Measurements from ENCODE around the gene ZDHHC24. TPM values are rescaled to one million over a fixed set of nuclear protein-coding genes. Genes with fewer than 3 reads are reported as not detected.
A peak's percentile ranks its signal among the peaks of the same experiment; 100 is the strongest.

Gene ZDHHC24, protein sequence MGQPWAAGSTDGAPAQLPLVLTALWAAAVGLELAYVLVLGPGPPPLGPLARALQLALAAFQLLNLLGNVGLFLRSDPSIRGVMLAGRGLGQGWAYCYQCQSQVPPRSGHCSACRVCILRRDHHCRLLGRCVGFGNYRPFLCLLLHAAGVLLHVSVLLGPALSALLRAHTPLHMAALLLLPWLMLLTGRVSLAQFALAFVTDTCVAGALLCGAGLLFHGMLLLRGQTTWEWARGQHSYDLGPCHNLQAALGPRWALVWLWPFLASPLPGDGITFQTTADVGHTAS
- total RNA-seq (2022) (11.1 and 12.4 TPM in 2 replicates), Bru-seq, nascent RNA (percentile 42 among the genes with signal in this experiment), BruChase-seq, experiment 1, labeled RNA remaining after a 6-hour chase (percentile 50 among the genes with signal in this experiment), BruChase-seq, experiment 2, labeled RNA remaining after a 2-hour chase (percentile 47 among the genes with signal in this experiment)
- long read RNA-seq, full-length matches to known transcripts: 46 of 50 reads
- long read RNA-seq, partial matches to known transcripts: 0 of 50 reads
- long read RNA-seq, other reads (novel, unspliced or antisense): 4 of 50 reads

DNA sequence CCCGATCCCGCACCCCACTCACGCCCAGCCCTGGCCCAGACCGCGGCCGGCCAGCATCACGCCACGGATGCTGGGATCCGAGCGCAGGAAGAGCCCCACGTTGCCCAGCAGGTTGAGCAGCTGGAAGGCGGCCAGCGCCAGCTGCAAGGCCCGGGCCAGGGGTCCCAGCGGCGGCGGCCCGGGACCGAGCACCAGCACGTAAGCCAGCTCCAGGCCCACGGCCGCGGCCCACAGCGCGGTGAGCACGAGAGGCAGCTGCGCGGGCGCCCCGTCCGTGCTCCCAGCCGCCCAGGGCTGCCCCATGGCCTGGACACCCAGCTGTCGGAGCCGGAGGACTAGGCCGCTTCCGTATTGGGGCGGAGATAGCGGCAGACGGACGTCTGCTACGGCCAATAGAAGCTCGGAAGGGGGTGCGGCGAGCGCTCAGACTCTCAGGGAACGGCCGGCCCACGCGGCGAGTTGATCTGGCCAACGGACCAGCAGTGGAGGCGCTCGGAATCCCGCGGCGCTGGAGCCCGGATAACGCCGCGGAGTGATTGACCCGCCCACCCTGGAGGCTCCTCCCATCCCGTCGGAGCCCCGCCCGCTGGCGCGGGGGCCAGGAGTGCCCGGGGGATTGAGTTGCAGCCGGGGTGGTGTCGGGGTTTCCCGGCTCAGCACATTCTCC, at the start of gene ZDHHC24:
Gene ZDHHC24 (minus strand): TSS at position 348 of the 667 bp plus-strand sequence. CDS start 45 bp downstream, at position 303.
- peak; percentile 98 for DNase-seq (ENCODE audit: unreplicated experiment)
- no peaks in the 10 kb centered on the region for H3K9me3 Mint-ChIP-seq (ENCODE audit: unreplicated experiment)
- H3K27ac Mint-ChIP-seq (ENCODE audit: low read depth, unreplicated experiment): peak within 1 kb of the TSS; percentile 92
- H3K36me3 Mint-ChIP-seq (ENCODE audit: insufficient read depth, unreplicated experiment): peaks cover 16% of the 10 kb centered on the region
- peaks cover 15% of the 10 kb centered on the region for H3K27me3 Mint-ChIP-seq (ENCODE audit: insufficient read depth, unreplicated experiment)
- no TSS peak for BruUV-seq (replicated peaks)
- peak within 1 kb of the TSS; percentile 78 for H3K4me3 Mint-ChIP-seq (ENCODE audit: unreplicated experiment)
- CTCF ChIA-PET: interaction anchor here (0.6 to 0.8 kb wide), 3 partner anchors 32 to 92 kb away, joined by 3 read pairs; no protein-coding TSS in a partner anchor
- peaks cover 41% of the 10 kb centered on the region for H3K4me1 Mint-ChIP-seq (ENCODE audit: insufficient read depth, unreplicated experiment)
- intact Hi-C loops (cut with micrococcal nuclease): loop anchor here (1.0 kb wide), 1 partner anchor 132 kb away; no protein-coding TSS in a partner anchor
- POLR2A ChIA-PET: interaction anchor here (0.6 to 2.8 kb wide), 23 partner anchors 8 to 197 kb away, joined by 3 to 33 read pairs (median 5); partner anchors contain the start of genes BBS1, CCDC87, CCS and CTSF
- TF ChIP-seq, protein P1, sequence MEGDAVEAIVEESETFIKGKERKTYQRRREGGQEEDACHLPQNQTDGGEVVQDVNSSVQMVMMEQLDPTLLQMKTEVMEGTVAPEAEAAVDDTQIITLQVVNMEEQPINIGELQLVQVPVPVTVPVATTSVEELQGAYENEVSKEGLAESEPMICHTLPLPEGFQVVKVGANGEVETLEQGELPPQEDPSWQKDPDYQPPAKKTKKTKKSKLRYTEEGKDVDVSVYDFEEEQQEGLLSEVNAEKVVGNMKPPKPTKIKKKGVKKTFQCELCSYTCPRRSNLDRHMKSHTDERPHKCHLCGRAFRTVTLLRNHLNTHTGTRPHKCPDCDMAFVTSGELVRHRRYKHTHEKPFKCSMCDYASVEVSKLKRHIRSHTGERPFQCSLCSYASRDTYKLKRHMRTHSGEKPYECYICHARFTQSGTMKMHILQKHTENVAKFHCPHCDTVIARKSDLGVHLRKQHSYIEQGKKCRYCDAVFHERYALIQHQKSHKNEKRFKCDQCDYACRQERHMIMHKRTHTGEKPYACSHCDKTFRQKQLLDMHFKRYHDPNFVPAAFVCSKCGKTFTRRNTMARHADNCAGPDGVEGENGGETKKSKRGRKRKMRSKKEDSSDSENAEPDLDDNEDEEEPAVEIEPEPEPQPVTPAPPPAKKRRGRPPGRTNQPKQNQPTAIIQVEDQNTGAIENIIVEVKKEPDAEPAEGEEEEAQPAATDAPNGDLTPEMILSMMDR (IDR thresholded peaks at IDR 0.05; ENCODE audit: unreplicated experiment): no peak

DNA sequence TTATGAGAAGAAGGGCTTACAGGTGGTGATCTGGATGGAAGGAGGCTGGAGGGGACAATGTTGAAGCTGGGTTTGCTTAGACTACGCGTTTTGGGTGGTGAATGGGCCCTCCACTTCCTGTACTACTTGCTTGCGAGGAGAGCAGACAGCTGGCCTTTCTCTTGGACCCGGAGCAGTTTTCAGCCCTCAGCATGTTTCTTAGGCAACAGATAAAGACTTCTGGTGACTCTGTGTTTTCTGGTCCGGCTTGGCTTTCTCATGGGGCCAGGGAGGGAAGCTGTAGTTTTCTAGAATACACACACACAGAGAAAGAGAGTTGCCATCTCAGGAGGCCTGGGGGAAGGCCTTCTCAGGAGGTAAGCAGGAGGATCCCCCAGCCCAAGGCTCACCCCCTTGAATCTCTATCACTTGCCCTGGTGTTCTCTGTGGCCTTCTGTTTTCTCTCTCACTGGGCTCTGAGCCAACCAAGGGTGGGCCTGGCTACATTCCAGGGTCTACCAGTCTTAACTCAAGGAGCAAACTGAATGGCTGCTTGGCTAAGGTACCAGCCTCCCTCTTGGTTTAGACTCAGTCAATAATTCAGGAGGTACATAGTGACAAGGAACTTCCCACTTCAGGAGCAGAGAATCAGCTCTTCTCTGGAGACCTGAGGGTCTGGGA, 49.5 kb upstream of the ZDHHC24 start:
- H3K4me1 Mint-ChIP-seq (ENCODE audit: insufficient read depth, unreplicated experiment): peaks cover 5% of the 10 kb centered on the region
- intact Hi-C loops (cut with micrococcal nuclease): no loop called here

DNA sequence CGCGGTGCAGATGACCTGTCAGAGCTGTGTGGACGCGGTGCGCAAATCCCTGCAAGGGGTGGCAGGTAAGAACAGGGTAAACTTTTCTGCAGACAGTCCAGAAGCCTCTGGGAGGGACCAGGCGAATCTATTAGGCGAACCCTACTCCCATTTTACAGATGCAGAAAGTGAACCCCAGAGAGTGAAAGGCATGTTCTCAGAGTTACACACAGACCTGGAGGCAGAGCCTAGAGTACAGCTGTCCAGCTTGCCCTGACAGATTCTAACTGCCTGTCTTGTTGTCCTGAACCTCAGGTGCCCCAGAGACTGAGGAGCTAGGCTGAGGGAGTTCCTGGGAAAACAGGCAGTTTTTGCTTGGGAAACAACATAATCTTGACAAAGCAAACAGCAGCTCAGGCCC, 47.8 kb upstream of the ZDHHC24 start:
- Mint-ChIP-seq H3K27ac (ENCODE audit: low read depth, unreplicated experiment) (peak overlapping the region; percentile 96), H3K27me3 (ENCODE audit: insufficient read depth, unreplicated experiment) (no peaks in the 10 kb centered on the region), H3K36me3 (ENCODE audit: insufficient read depth, unreplicated experiment) (peaks cover 4% of the 10 kb centered on the region), H3K4me3 (ENCODE audit: unreplicated experiment) (peak overlapping the region; percentile 94), H3K4me1 (ENCODE audit: insufficient read depth, unreplicated experiment) (peaks cover 5% of the 10 kb centered on the region), H3K9me3 (ENCODE audit: unreplicated experiment) (no peaks in the 10 kb centered on the region)
- intact Hi-C loops (cut with micrococcal nuclease): no loop called here
- TF ChIP-seq, protein P1 (IDR thresholded peaks at IDR 0.05; ENCODE audit: unreplicated experiment): no peak
- DNase-seq (ENCODE audit: unreplicated experiment): no peak
- ChIA-PET CTCF (interaction anchor here (0.5 to 1.2 kb wide), 3 partner anchors 24 to 85 kb away, joined by 3 to 4 read pairs (median 3); no protein-coding TSS in a partner anchor), POLR2A (interaction anchor here (0.7 to 5.2 kb wide), 6 partner anchors 9 to 84 kb away, joined by 3 to 38 read pairs (median 8); partner anchors contain the start of genes ACTN3, CTSF, RBM14 and RBM4B)
- BruUV-seq (replicated peaks): no TSS peak

More for the DNA sequence above, 49.5 kb upstream of the ZDHHC24 start:
- TF ChIP-seq, protein P1 (IDR thresholded peaks at IDR 0.05; ENCODE audit: unreplicated experiment): no peak
- ChIA-PET CTCF (interaction anchor here (0.6 to 1.3 kb wide), 2 partner anchors 12 to 17 kb away, joined by 3 read pairs; no protein-coding TSS in a partner anchor), POLR2A (interaction anchor here (0.8 to 5.2 kb wide), 4 partner anchors 12 to 49 kb away, joined by 4 to 38 read pairs (median 8); partner anchors contain the start of genes ACTN3, RBM14 and ZDHHC24)
- Mint-ChIP-seq H3K27ac (ENCODE audit: low read depth, unreplicated experiment) (no peak overlapping the region), H3K9me3 (ENCODE audit: unreplicated experiment) (no peaks in the 10 kb centered on the region), H3K4me3 (ENCODE audit: unreplicated experiment) (no peak overlapping the region), H3K27me3 (ENCODE audit: insufficient read depth, unreplicated experiment) (no peaks in the 10 kb centered on the region), H3K36me3 (ENCODE audit: insufficient read depth, unreplicated experiment) (peaks cover 10% of the 10 kb centered on the region)
- no peak for DNase-seq (ENCODE audit: unreplicated experiment)
- BruUV-seq (replicated peaks): no TSS peak

Data from MCF 10A (cell line).